DOHH2 (cell line): ENCODE data around the gene ARL4C.

Experiments
- H3F3A ChIP-seq: fragments of 200-600 bp; sonication (generic), shearing (Covaris generic); 2 replicates; pipeline ENCODE4 v1.6.0; 2016; ENCODE audit warnings: antibody characterized with exemption, mild to moderate bottlenecking; ENCODE audit not compliant: control insufficient read depth, insufficient read depth
- H3K27ac ChIP-seq: fragments of 200-600 bp; sonication (generic); 2 replicates; pipeline ENCODE4 v1.5.1; 2014; ENCODE audit warnings: low read depth, mild to moderate bottlenecking, low read length, moderate library complexity
- H3K27me3 ChIP-seq: fragments of 200-600 bp; sonication (generic); 2 replicates; pipeline ENCODE4 v1.6.1; 2014; ENCODE audit warnings: mild to moderate bottlenecking, low read length, mixed read lengths; ENCODE audit not compliant: control insufficient read depth
- H3K36me3 ChIP-seq: fragments of 200-600 bp; sonication (generic); 2 replicates; pipeline ENCODE4 v1.6.1; 2014; ENCODE audit warnings: mild to moderate bottlenecking, low read length, moderate library complexity, mixed read lengths; ENCODE audit not compliant: control insufficient read depth
- H3K4me1 ChIP-seq: fragments of 200-600 bp; sonication (generic); 2 replicates; pipeline ENCODE4 v1.6.1; 2014; ENCODE audit warnings: mild to moderate bottlenecking, low read length, mixed read lengths; ENCODE audit not compliant: control insufficient read depth
- H3K4me2 ChIP-seq: fragments of 200-600 bp; sonication (generic); 2 replicates; pipeline ENCODE4 v1.6.0; 2014; ENCODE audit warnings: mild to moderate bottlenecking, low read length, moderate library complexity
- H3K4me3 ChIP-seq: fragments of 200-600 bp; sonication (generic); 2 replicates; pipeline ENCODE4 v1.5.1; 2014; ENCODE audit warnings: mild to moderate bottlenecking, low read length, mixed read lengths
- H3K79me2 ChIP-seq: fragments of 200-600 bp; sonication (generic); 2 replicates; pipeline ENCODE4 v1.6.1; 2014; ENCODE audit warnings: mild to moderate bottlenecking, low read length, mixed read lengths; ENCODE audit not compliant: control insufficient read depth
- H3K9me2 ChIP-seq: fragments of 200-600 bp; sonication (generic); replicated peaks from 2 replicates; pipeline ENCODE4 v1.6.1; 2014; ENCODE audit warnings: mild to moderate bottlenecking, low read length, mixed read lengths; ENCODE audit not compliant: control insufficient read depth
- H3K9me3 ChIP-seq: fragments of 200-600 bp; sonication (generic); 2 replicates; pipeline ENCODE4 v1.6.1; 2014; ENCODE audit warnings: antibody characterized with exemption, low read length, mixed read lengths; ENCODE audit not compliant: control insufficient read depth, insufficient read depth
- H4K20me1 ChIP-seq: fragments of 200-600 bp; sonication (generic); 2 replicates; pipeline ENCODE4 v1.6.0; 2014; ENCODE audit warnings: low read depth, mild to moderate bottlenecking, antibody characterized with exemption, low read length, moderate library complexity; ENCODE audit not compliant: control insufficient read depth, insufficient read depth
- EZH2phosphoT487 ChIP-seq: fragments of 200-600 bp; sonication (generic); IDR thresholded peaks from 2 replicates; pipeline ENCODE4 v1.6.1; 2017; ENCODE audit warnings: borderline replicate concordance, mild to moderate bottlenecking, antibody characterized with exemption, low read length, moderate library complexity, mixed read lengths
- TF ChIP-seq, protein P1 (sequence below): fragments of 200-600 bp; sonication (generic); IDR thresholded peaks from one replicate; pipeline ENCODE4 v1.5.1; 2014; ENCODE audit warnings: antibody characterized with exemption, mild to moderate bottlenecking, low read depth, low read length; ENCODE audit not compliant: poor library complexity, severe bottlenecking

ARL4C gene

DNA sequence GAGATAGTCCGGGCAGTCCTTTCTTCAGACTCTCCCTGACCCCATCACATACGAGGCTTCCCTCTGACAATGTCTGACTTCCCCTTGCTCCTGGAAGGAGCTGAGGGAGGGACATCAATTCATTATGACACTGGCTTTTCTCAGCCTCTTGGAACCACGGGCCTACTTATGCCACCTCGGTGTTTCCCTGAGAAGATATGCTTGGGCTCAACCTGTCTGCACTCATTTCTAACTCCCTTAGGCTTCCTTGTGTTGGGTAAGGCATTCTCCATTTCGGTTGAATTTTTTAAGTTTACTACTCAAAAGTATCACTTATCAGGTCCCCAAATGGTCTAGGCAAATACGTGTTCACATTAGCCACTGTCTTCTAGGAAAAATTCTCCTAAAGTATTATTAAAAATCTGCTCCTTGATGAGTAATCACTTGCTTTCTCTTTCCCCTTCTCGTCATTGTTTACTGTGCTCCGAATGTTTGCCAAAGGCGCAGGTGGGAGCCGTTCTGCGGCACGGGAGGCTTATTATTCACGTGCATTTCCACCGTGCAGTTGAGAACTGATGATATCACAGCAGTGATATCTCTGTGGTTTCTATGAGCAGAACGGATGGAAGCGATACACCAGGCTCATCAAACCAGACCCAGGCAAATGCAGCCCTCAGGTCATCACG lies 33.1 kb downstream of the ARL4C start:
- no peaks in the 10 kb centered on the region for H3F3A ChIP-seq
- no peaks in the 10 kb centered on the region for H3K9me3 ChIP-seq
- H3K36me3 ChIP-seq, result no peaks in the 10 kb centered on the region
- TF ChIP-seq EZH2phosphoT487, result no peak
- TF ChIP-seq, protein P1, sequence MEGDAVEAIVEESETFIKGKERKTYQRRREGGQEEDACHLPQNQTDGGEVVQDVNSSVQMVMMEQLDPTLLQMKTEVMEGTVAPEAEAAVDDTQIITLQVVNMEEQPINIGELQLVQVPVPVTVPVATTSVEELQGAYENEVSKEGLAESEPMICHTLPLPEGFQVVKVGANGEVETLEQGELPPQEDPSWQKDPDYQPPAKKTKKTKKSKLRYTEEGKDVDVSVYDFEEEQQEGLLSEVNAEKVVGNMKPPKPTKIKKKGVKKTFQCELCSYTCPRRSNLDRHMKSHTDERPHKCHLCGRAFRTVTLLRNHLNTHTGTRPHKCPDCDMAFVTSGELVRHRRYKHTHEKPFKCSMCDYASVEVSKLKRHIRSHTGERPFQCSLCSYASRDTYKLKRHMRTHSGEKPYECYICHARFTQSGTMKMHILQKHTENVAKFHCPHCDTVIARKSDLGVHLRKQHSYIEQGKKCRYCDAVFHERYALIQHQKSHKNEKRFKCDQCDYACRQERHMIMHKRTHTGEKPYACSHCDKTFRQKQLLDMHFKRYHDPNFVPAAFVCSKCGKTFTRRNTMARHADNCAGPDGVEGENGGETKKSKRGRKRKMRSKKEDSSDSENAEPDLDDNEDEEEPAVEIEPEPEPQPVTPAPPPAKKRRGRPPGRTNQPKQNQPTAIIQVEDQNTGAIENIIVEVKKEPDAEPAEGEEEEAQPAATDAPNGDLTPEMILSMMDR, result no peak
- no peaks in the 10 kb centered on the region for H4K20me1 ChIP-seq
- no peaks in the 10 kb centered on the region for H3K9me2 ChIP-seq
- H3K27ac ChIP-seq, result no peak overlapping the region
- H3K27me3 ChIP-seq, result no peaks in the 10 kb centered on the region
- no peak overlapping the region for H3K4me2 ChIP-seq
- H3K4me3 ChIP-seq, result no peak overlapping the region
- no peaks in the 10 kb centered on the region for H3K79me2 ChIP-seq
- H3K4me1 ChIP-seq, result no peaks in the 10 kb centered on the region

DNA sequence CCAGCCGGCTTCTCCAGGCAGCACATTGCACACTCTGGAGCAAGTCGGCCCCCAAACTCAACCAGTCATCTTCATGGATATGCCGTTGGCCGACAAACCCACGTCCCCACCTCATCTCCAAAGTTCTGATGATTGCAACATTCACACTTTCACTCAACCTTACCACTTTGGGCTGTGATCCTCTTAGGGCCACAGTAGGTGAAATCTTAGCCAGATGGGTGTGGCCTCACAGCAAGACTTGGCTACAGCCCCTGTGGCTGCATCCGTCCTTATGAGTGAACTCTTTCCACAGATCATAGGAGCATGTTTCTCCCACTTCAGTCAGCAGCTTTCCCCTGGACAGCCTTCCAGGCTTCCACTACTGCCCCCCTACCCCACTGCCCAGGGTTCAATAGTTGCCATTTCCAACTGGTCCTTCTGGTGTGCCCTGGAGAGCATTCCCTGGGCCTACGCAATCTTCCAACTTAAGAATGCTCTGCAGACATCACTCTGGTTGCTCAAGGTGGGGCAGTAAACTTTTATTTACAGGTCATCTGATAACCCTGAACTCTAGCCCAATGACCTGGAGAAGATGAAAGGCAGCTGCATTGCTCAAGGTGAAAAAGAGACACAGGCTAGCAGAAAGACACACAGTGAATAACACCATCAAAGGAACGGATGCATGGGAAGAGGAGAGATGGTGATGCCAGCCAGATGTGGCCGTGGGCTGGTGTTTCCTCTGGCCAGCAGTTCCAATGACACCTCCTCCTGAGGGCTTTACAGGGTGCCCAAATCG lies 34.5 kb downstream of the ARL4C start:
- Histone ChIP-seq H3F3A (no peaks in the 10 kb centered on the region), H4K20me1 (no peaks in the 10 kb centered on the region), H3K9me2 (no peaks in the 10 kb centered on the region), H3K4me3 (no peak overlapping the region), H3K27me3 (no peaks in the 10 kb centered on the region), H3K4me2 (no peak overlapping the region), H3K9me3 (no peaks in the 10 kb centered on the region), H3K79me2 (no peaks in the 10 kb centered on the region), H3K27ac (no peak overlapping the region), H3K4me1 (no peaks in the 10 kb centered on the region), H3K36me3 (no peaks in the 10 kb centered on the region)
- TF ChIP-seq, protein P1, result no peak
- TF ChIP-seq EZH2phosphoT487, result no peak

DNA sequence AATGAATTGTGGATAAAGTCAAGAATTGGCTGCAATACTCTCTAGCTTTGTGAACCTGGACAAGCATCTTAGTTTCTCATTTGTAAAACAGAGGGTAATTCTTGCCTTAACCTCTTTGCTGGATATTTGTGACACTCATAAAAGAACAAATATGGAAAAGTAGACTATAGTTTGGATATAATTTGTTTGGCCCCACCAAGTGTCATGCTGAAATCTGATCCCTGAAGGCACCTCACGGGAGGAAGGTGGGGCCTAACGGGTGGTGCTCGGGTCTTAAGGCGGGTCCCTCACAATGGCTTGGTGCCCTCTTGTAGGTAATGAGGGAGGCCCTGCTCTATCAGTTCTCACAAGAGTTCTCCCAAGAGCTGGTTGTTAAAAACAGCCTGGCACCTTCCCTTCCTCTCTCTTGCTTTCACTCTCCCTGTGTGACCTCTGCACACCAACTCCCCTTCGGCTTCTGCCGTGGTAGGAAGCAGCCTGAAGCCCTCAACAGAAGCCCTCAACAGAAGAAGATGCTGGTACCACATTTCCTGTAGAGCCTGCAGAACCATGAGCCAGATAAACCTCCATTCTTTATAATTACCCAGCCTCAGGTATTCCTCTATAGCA lies 37.4 kb downstream of the ARL4C start:
- Histone ChIP-seq H3K9me2 (no peaks in the 10 kb centered on the region), H3K79me2 (no peaks in the 10 kb centered on the region), H3K9me3 (no peaks in the 10 kb centered on the region), H3K36me3 (no peaks in the 10 kb centered on the region), H3F3A (no peaks in the 10 kb centered on the region), H3K27ac (no peak overlapping the region), H3K4me3 (no peak overlapping the region), H3K4me1 (peaks cover 4% of the 10 kb centered on the region), H3K4me2 (no peak overlapping the region), H3K27me3 (no peaks in the 10 kb centered on the region), H4K20me1 (no peaks in the 10 kb centered on the region)
- TF ChIP-seq, protein P1, result no peak
- no peak for TF ChIP-seq EZH2phosphoT487
